ENCODE data around the gene ANO1.

GRCh38 chr11:70078781-70079616, 882 bp downstream of the ANO1 start:
- TF ChIP-seq CTCF (IDR thresholded peaks at IDR 0.05) (no peak), POLR2A (IDR thresholded peaks at IDR 0.05) (no peak)
